WTC11 (cell line): Measurements from ENCODE around the gene ZFAND3. TPM values are rescaled to one million over a fixed set of nuclear protein-coding genes. Genes with fewer than 3 reads are reported as not detected.

Source experiments
- ATAC-seq: fragments of 200-7000 bp; cut with Tn5 transposase; 2 replicates; pipeline ENCODE4 v1.10.0; 2021; ENCODE audit warnings: mild to moderate bottlenecking, moderate library complexity
- CTCF ChIA-PET: fragments of 300-600 bp; sonication (Branson Sonifier 250); formaldehyde crosslinking; loops from one replicate; lab custom pipeline; 2021; ENCODE audit warnings: antibody characterized with exemption; lab: Charles Lee
- POLR2A ChIA-PET: fragments of 350-600 bp; sonication (Branson Sonifier 250); formaldehyde crosslinking; loops from one replicate; lab custom pipeline; 2021; ENCODE audit warnings: antibody characterized with exemption; lab: Charles Lee
- DNase-seq: peaks from one replicate; pipeline ENCODE4 v3.0.0; 2021; ENCODE audit warnings: low spot score
- H3K27ac Mint-ChIP-seq: 2 replicates; pipeline ENCODE4 v1.8.0; 2021; ENCODE audit warnings: mixed read lengths
- H3K27me3 Mint-ChIP-seq: 2 replicates; pipeline ENCODE4 v1.8.0; 2021; ENCODE audit warnings: low read depth, mild to moderate bottlenecking, moderate library complexity, mixed read lengths
- H3K36me3 Mint-ChIP-seq: 2 replicates; pipeline ENCODE4 v1.8.0; 2021; ENCODE audit warnings: mixed read lengths
- H3K4me1 Mint-ChIP-seq: 2 replicates; pipeline ENCODE4 v1.8.0; 2022; ENCODE audit warnings: mixed read lengths
- H3K4me3 Mint-ChIP-seq: 2 replicates; pipeline ENCODE4 v1.8.0; 2021; ENCODE audit warnings: mild to moderate bottlenecking, moderate library complexity, mixed read lengths
- H3K9me3 Mint-ChIP-seq: 2 replicates; pipeline ENCODE4 v1.8.0; 2021; ENCODE audit warnings: mixed read lengths
- AR ChIP-seq: fragments of 250-450 bp; sonication (Bioruptor Pico); IDR thresholded peaks from 2 replicates; pipeline ENCODE4 v1.9.0; 2021; ENCODE audit warnings: mild to moderate bottlenecking
- ATF2 ChIP-seq: sonication (generic); formaldehyde crosslinking; IDR thresholded peaks from 2 replicates; pipeline ENCODE4 v1.8.1; 2022; ENCODE audit warnings: low read depth, missing genetic modification reagents, borderline replicate concordance
- CBFB ChIP-seq: sonication (generic); formaldehyde crosslinking; IDR thresholded peaks from 2 replicates; pipeline ENCODE4 v1.8.1; 2022; ENCODE audit warnings: mild to moderate bottlenecking, low read depth, missing genetic modification reagents
- CTCF ChIP-seq: fragments of 200-600 bp; IDR thresholded peaks from 2 replicates; pipeline ENCODE4 v1.8.0; 2022; ENCODE audit warnings: antibody characterized with exemption
- ELF4 ChIP-seq: sonication (generic); formaldehyde crosslinking; IDR thresholded peaks from 2 replicates; pipeline ENCODE4 v1.8.1; 2022; ENCODE audit warnings: low read depth, mild to moderate bottlenecking, moderate library complexity, missing genetic modification reagents
- IRF1 ChIP-seq: sonication (generic); formaldehyde crosslinking; IDR thresholded peaks from 2 replicates; pipeline ENCODE4 v1.8.0; 2023; ENCODE audit warnings: missing genetic modification reagents
- IRF2 ChIP-seq: sonication (generic); formaldehyde crosslinking; IDR thresholded peaks from 2 replicates; pipeline ENCODE4 v1.8.0; 2022; ENCODE audit warnings: low read depth, missing genetic modification reagents, borderline replicate concordance
- JAZF1 ChIP-seq: fragments of 250-450 bp; sonication (Bioruptor Pico); IDR thresholded peaks from 2 replicates; pipeline ENCODE4 v1.9.0; 2021; ENCODE audit warnings: moderate library complexity, mild to moderate bottlenecking, inconsistent platforms
- NFATC4 ChIP-seq: fragments of 250-450 bp; sonication (Bioruptor Pico); IDR thresholded peaks from 2 replicates; pipeline ENCODE4 v1.9.0; 2021; ENCODE audit warnings: mild to moderate bottlenecking
- NR1H2 ChIP-seq: sonication (generic); formaldehyde crosslinking; IDR thresholded peaks from 2 replicates; pipeline ENCODE4 v1.9.0; 2021; ENCODE audit warnings: mild to moderate bottlenecking, moderate library complexity, missing genetic modification reagents
- OVOL2 ChIP-seq: fragments of 250-450 bp; sonication (Bioruptor Pico); IDR thresholded peaks from 2 replicates; pipeline ENCODE4 v1.9.0; 2021; ENCODE audit warnings: mild to moderate bottlenecking, borderline replicate concordance
- RELA ChIP-seq: sonication (generic); formaldehyde crosslinking; IDR thresholded peaks from 2 replicates; pipeline ENCODE4 v1.8.1; 2022; ENCODE audit warnings: missing genetic modification reagents, mild to moderate bottlenecking, borderline replicate concordance
- SMAD4 ChIP-seq: sonication (generic); formaldehyde crosslinking; IDR thresholded peaks from 2 replicates; pipeline ENCODE4 v1.8.0; 2022; ENCODE audit warnings: mild to moderate bottlenecking, missing genetic modification reagents
- TEAD4 ChIP-seq: sonication (generic); formaldehyde crosslinking; IDR thresholded peaks from 2 replicates; pipeline ENCODE4 v1.8.0; 2022; ENCODE audit warnings: mild to moderate bottlenecking, missing genetic modification reagents
- TP53 ChIP-seq: sonication (generic); formaldehyde crosslinking; IDR thresholded peaks from 2 replicates; pipeline ENCODE4 v1.8.1; 2023; ENCODE audit warnings: mild to moderate bottlenecking, missing genetic modification reagents
- ZNF138 ChIP-seq: sonication (generic); formaldehyde crosslinking; conservative IDR thresholded peaks from 2 replicates; pipeline ENCODE4 v1.8.1; 2022; ENCODE audit warnings: mild to moderate bottlenecking, moderate library complexity, missing genetic modification reagents
- ZNF232 ChIP-seq: sonication (generic); formaldehyde crosslinking; IDR thresholded peaks from 2 replicates; pipeline ENCODE4 v1.8.0; 2022; ENCODE audit warnings: mild to moderate bottlenecking, missing genetic modification reagents
- total RNA-seq: library from RNA; stranded (reverse); gene quantifications from 3 replicates; pipeline ENCODE4 v1.2.3, GENCODE V29; 2021
- TF ChIP-seq, protein P1 (sequence below): fragments of 250-450 bp; sonication (Bioruptor Pico); IDR thresholded peaks from 2 replicates; pipeline ENCODE4 v1.9.0; 2021; ENCODE audit warnings: mild to moderate bottlenecking
- TF ChIP-seq, protein P2 (sequence below): sonication (generic); formaldehyde crosslinking; IDR thresholded peaks from 2 replicates; pipeline ENCODE4 v1.8.0; 2023; ENCODE audit warnings: mild to moderate bottlenecking, missing genetic modification reagents
- TF ChIP-seq, protein P3 (sequence below): sonication (generic); formaldehyde crosslinking; IDR thresholded peaks from 2 replicates; pipeline ENCODE4 v1.8.1; 2023; ENCODE audit warnings: mild to moderate bottlenecking, moderate library complexity, missing genetic modification reagents

Gene ZFAND3
- total RNA-seq, 1 experiment from 2014 or later: 50.3 TPM

DNA sequence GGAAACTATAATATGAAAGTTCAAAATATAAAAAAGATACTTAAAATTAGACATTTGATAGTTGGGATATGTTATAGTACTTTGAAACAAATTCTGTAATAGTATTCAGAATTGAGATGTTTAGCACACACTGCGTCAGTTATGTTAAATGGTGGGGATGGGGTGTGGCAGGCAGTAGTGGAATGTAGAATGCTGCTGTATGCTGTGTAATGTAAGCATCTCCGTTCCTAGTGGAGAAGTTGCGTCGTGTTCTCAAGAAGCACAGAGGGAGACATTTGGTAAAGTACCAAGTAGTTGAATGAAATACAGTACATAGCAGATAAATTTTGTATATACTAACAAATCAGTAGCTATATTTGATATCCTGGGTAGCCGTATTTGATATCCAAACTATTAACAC lies 192.4 kb downstream of the ZFAND3 start (continued):
- TF ChIP-seq, protein P1, sequence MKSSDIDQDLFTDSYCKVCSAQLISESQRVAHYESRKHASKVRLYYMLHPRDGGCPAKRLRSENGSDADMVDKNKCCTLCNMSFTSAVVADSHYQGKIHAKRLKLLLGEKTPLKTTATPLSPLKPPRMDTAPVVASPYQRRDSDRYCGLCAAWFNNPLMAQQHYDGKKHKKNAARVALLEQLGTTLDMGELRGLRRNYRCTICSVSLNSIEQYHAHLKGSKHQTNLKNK: no peak
- no peak for TF ChIP-seq ZNF138 (CRISPR knock-in tag)
- TF ChIP-seq NR1H2 (CRISPR knock-in tag): no peak
- no peak for TF ChIP-seq CBFB
- TF ChIP-seq IRF2 (CRISPR knock-in tag): no peak
- TF ChIP-seq, protein P2, sequence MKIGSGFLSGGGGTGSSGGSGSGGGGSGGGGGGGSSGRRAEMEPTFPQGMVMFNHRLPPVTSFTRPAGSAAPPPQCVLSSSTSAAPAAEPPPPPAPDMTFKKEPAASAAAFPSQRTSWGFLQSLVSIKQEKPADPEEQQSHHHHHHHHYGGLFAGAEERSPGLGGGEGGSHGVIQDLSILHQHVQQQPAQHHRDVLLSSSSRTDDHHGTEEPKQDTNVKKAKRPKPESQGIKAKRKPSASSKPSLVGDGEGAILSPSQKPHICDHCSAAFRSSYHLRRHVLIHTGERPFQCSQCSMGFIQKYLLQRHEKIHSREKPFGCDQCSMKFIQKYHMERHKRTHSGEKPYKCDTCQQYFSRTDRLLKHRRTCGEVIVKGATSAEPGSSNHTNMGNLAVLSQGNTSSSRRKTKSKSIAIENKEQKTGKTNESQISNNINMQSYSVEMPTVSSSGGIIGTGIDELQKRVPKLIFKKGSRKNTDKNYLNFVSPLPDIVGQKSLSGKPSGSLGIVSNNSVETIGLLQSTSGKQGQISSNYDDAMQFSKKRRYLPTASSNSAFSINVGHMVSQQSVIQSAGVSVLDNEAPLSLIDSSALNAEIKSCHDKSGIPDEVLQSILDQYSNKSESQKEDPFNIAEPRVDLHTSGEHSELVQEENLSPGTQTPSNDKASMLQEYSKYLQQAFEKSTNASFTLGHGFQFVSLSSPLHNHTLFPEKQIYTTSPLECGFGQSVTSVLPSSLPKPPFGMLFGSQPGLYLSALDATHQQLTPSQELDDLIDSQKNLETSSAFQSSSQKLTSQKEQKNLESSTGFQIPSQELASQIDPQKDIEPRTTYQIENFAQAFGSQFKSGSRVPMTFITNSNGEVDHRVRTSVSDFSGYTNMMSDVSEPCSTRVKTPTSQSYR (CRISPR knock-in tag): no peak
- TF ChIP-seq ATF2 (CRISPR knock-in tag): no peak
- TF ChIP-seq JAZF1: no peak
- TF ChIP-seq NFATC4 (CRISPR knock-in tag): no peak
- TF ChIP-seq RELA (CRISPR knock-in tag): no peak
- no peak for TF ChIP-seq AR (CRISPR knock-in tag)
- TF ChIP-seq, protein P3, sequence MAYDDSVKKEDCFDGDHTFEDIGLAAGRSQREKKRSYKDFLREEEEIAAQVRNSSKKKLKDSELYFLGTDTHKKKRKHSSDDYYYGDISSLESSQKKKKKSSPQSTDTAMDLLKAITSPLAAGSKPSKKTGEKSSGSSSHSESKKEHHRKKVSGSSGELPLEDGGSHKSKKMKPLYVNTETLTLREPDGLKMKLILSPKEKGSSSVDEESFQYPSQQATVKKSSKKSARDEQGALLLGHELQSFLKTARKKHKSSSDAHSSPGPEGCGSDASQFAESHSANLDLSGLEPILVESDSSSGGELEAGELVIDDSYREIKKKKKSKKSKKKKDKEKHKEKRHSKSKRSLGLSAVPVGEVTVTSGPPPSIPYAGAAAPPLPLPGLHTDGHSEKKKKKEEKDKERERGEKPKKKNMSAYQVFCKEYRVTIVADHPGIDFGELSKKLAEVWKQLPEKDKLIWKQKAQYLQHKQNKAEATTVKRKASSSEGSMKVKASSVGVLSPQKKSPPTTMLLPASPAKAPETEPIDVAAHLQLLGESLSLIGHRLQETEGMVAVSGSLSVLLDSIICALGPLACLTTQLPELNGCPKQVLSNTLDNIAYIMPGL (CRISPR knock-in tag): no peak
- TF ChIP-seq IRF1 (CRISPR knock-in tag): no peak
- no peak for TF ChIP-seq ZNF232 (CRISPR knock-in tag)
- no peak for TF ChIP-seq SMAD4 (CRISPR knock-in tag)

GRCh38 chr6:38012573-38012972 lies 193.0 kb downstream of the ZFAND3 start:
- ChIA-PET CTCF (interaction anchor here (0.7 to 1.1 kb wide), 7 partner anchors 22 to 310 kb away, joined by 3 to 4 read pairs (median 3); no protein-coding TSS in a partner anchor), POLR2A (no interaction called here)
- ATAC-seq (peak; percentile 78), DNase-seq (peak; percentile 17)
- Mint-ChIP-seq H3K4me3 (no peak overlapping the region), H3K27ac (no peak overlapping the region), H3K27me3 (no peaks in the 10 kb centered on the region), H3K36me3 (peaks cover 18% of the 10 kb centered on the region), H3K9me3 (peaks cover 18% of the 10 kb centered on the region), H3K4me1 (peaks cover 3% of the 10 kb centered on the region)
- TF ChIP-seq TP53 (CRISPR knock-in tag) (no peak), CBFB (no peak), ELF4 (CRISPR knock-in tag) (no peak), TEAD4 (CRISPR knock-in tag) (no peak), OVOL2 (CRISPR knock-in tag) (no peak), CTCF (peak; percentile 48)
